GM21367 (cell line): ENCODE data around the gene AMDHD1.

Experiments
- ATAC-seq: cut with Tn5 transposase; IDR thresholded peaks from one replicate; pipeline ENCODE4 v1.9.1; 2021; ENCODE audit not compliant: unreplicated experiment

The AMDHD1 gene, protein sequence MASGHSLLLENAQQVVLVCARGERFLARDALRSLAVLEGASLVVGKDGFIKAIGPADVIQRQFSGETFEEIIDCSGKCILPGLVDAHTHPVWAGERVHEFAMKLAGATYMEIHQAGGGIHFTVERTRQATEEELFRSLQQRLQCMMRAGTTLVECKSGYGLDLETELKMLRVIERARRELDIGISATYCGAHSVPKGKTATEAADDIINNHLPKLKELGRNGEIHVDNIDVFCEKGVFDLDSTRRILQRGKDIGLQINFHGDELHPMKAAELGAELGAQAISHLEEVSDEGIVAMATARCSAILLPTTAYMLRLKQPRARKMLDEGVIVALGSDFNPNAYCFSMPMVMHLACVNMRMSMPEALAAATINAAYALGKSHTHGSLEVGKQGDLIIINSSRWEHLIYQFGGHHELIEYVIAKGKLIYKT

DNA sequence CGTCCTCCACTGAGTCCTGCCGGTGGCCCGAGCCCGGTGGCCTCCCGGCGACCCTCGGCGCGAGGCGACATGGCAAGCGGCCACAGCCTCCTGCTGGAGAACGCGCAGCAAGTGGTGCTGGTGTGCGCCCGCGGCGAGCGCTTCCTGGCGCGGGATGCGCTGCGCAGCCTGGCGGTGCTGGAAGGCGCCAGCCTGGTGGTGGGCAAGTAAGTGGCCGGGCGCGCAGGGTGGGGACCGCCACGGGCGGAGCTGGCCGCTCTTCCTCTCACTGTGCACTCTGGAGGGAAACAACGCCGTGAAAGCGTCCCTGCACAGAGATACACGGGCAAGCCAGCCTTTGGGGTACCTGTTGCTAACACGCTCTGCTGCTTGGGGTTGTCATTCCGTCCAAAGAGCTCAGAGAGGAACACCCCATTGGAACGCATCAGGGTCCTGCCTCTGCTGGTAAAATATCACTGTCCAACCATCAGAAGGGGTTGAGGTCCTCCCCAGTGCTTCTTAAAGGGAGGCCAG lies at the start of gene AMDHD1:
AMDHD1 (plus strand) TSS at position 2 of the 513 bp plus-strand sequence; CDS start at position 70, 68 bp downstream.
- peak; percentile 58 for ATAC-seq

DNA sequence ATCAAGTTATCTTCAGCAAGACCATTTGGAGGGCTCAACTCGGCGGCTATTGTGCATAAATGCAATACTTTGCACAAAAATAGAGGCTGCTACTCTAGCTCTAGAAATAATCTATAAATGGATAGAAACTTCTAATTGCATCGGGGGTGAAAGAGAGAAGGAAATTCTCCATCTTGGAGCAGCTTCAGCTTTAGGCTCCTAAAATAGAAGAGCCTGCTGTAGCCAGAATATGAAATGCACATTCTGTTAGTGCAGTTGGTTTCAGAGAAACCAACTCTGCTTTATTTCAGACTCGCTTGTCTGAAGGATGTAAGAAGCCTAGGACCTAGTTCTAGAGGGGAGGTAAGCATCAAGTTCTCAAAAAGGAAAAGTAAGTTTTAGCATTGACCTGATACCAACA lies 46.3 kb upstream of the AMDHD1 start:
- no peak for ATAC-seq

DNA sequence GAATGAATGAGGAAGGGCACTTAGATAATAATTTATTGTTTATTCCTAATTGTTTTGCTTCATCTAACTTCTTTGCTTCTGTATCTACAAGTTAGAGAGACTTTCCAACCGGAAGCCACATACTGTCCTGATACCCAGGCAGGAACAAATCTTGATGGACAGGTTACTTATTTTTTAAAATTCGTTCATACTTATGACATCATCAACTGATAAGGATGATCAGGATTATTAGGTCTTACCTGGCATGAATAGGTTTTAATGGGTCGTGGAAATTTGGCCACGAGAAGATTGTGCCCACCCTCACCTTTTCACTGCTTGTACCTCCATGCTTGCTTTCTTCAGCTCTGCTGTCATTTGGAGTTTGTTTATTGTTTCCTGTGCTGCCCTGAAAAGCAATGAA lies 45.0 kb upstream of the AMDHD1 start:
- ATAC-seq: no peak

DNA sequence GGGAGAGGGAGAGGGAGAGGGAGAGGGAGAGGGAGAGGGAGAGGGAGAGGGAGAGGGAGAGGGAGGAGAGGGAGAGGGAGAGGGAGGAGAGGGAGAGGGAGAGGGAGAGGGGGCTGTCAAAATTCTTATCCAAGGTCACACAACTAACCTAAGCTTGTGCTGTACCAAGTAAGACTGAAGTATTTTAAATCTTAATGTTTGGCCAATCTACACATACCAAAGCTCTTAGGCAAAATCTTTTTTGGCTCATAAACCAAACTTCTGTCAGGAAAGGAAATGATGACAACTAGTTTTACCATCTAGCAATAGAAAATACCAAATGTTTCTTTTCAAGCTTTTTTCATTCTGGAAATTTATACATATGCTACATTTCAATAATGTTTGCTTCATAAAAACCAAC lies 34.6 kb upstream of the AMDHD1 start:
- ATAC-seq: no peak

DNA sequence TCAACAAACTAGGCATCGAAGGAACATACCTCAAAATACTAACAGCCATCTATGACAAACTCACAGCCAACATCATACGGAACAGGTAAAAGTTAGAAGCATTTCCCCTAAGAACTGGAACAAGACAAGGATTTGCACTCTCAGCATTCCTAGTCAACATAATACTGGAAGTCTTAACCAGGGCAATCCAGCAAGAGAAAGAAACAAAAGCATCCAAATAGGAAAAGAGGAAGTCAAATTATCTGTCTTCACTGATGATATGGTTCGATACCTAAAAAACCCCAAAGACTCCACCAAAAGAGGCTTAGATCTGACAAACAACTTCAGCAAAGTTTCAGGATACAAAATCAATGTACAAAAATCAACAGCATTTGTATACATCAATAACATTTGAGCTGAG lies 33.3 kb upstream of the AMDHD1 start:
- no peak for ATAC-seq

DNA sequence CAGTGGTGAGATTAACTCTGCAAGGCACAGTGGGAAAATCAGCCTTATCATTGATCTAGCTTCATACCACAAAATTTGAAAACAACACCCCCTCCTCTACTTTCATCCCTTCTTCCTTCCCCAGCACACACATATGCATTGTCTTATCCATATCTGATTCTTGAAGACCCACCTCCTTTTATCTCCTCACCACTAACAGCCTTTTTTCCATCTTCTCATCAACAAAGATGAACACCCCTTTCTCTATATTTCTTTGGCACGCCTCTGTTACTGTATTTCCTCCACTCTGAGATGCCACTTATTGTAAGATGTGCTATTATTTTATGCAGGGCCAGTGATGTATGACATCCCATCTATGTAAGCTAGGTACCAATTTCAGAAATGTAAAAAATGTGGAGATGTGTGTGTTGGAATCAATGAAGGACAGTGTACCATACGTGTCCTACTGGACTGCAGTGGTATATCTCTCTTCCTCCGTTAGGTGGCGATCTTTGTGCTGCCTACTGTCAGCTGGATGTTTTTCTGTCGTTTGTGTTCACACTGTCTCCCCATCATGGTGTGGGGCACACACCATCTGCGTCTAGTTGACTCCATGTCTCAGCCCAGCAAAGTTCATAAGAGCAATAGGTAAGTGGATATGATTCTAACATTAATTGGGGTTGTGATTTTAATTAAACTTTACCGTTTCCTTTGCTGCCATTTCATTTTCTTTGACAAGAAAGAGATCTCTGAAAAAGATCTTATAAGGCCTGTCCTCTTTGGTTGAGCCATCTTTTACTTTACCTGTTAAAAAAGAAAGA lies 24.7 kb upstream of the AMDHD1 start:
- ATAC-seq: peak; percentile 85

DNA sequence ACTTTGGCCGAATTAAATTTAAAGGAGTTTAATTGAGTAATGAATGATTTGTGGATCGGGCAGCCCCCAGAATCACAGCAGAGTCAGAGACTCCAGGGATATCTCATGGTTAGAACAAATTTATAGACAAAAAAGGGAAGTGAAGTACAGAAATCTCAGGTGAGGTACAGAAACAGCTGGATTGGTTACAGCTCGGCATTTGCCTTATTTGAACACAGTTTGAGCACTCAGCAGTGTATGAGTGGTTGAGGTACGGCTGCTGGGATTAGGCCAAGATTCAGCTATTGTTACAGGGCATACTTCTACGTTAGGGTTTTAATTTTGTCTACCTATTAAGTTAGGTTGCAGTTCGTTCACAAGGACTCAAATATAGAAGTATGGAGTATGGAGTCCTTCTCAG lies 24.0 kb upstream of the AMDHD1 start:
- no peak for ATAC-seq

DNA sequence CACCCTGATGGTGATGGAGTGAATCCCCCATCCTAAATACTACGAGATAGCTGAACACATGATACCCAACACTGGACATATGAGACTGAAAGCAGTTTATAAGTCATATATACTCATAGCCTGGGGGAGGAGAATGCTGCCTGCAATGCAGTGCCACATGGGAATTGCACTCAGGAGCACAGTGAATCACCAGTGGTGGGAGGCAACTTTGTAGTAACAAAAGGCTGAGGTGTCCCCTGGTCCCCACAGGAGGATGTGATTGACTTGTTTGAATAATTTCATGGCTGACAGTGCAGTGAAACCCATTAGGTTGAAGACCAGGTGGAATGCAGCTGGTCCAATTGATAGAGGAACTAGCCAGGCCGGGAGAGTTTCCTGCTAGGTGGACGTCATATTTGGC lies 20.9 kb upstream of the AMDHD1 start:
- no peak for ATAC-seq

DNA sequence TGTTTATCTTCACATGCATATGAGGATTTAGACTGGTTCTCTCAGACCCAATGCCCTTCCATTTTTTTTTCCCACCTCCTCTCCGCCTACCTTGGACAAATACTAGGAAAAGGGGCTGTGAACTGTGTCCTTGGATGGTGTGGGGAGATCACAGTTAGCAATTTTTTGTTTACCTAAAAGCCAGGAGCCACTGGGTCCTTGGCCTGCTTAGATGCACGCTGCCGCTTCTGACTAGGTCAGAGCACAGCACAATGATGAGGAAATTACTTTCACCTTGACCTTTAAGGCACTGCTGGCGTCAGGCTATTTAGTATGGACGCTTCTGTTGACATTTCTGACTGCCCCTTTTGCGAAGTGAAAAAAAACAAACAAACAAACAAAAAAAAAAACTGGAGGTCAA lies 2.6 kb upstream of the AMDHD1 start:
- ATAC-seq: no peak

DNA sequence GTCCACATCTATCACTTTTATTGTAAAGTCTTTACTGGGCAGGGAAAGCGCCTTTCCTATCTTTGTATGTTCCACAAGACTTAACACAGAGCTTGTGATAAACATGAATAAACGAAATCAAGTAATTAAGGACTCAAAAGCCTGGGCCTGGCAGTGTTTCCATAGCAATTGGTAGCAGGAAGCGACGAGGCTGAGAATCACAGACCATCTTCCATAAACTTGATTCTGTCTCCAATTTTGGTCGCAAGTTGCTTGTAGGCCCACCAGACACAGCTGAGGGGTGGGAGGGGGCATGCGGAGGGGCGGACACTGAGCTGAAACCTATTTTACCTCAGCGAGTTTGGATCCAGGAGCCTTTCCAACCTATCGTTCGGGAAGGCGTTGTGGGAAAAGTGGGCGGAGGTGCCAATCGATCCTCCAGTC lies 1.0 kb upstream of the AMDHD1 start:
- ATAC-seq: no peak

DNA sequence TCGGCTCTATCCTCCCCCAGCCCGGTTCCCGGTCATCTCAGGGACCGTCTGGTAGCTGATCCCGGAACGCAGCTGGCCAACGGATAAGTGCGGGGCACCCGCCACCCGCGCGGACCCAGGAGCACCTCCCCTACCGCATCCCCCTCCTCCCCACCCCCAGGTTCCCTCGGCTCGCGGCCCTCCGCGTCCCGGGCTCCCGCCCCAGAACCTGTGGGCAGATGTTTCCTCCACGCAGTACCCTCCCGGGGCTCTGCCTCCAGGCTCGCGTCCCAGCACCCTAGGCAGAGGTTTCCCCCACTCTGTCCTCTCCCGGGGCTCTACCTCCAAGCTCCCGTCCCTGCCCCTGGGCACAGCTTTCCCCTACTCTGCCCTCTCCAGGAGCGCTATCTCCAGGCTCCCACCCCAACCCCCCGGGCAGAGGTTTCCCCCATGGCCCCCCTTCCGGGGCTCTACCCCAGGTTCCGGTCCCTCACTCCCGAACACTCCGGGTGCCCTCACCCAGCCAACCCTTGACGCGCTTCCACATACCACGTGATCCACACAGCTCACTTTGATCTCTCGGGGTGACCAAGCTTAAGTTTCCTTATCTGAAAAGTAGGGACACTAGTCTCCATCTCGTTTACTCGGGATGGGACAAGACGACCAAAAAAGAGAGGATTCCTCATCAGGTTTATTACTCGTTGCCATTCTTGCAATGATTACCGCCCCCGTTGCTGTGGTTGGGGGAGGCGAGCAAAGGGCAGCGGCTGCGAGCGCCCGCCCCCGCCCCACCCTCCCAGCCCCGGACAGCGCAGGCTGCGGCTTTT lies 404 bp upstream of the AMDHD1 start, which contains the start of gene CCDC38:
CCDC38 (minus strand) TSS at position 91 of the 806 bp plus-strand sequence. CDS start 6,105 bp downstream, outside the sequence.
- ATAC-seq: peak; percentile 96

DNA sequence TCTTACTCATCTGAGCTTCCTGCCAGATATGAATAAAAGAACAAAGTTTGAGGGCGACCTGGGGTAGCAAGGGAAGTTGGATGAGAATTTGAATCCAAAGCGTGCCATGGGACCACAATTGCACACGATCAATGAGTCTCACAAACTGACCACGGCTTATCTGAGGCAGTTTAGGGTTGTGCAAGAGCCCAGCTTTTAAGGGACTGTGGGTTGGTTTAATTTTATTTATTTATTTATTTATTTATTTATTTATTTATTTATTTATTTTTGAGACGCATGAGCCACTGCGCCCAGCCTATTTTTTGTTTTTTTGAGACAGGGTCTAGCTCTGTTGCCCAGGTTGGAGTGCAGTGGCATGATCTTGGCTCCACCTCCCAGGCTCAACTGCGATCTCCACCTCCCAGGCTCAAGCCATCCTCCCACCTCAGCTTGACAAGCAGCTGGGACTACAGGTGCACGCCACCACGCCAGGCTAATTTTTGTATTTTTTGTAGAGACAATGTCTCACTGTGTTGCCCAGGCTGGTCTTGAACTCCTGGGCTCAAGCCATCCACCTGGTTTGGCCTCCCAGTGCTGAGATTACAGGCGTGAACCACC lies 1.1 kb downstream of the AMDHD1 start:
- no peak for ATAC-seq

DNA sequence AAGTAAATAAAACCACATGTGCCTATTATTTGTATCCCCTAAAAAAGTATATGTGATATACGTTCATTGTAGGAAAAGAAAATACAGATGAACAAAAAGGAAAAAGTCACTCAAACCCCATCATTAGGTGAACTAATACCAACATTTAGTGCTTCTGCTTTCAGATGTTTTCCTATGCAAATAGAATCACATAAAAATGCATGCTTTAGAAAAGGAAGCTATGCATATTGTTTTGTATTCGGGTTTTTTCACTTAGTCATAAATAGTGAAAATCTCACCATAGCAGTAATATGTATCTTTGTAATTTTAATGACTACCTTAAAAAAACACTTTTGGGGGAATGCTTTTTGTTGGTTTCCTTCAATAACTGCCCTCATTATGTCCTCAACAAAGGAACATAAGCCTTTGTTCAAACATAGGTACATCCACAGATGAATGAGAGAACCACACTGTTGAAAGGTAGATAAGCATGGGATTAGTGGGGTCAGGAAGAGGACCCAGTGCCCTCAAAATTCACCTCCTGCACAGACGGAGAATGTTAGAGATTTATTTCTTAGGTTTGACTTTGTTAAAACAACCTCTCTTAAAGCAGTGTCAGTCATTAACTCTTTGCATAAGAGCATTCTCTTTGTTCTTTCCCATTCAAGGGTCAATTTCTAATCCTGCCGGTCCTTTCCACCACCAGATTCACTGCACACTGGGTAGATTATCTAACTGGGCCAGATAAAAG lies 6.5 kb downstream of the AMDHD1 start:
- no peak for ATAC-seq

DNA sequence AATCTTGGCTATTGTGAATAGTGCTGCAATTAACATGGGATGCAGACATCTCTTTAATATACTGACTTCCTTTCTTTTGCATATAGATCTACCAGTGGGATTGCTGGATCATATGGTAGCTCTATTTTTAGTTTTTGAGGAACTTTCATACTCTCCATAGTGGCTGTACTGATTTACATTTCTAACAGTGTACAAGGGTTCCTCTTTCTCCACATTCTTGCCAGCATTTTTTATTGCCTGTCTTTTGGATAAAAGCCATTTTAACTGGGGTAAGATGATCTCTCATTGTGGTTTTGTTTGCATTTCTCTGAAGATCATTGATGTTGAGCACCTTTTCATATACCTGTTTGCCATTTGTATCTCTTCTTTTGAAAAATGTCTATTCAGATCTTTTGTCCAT lies 8.4 kb downstream of the AMDHD1 start:
- ATAC-seq: no peak

DNA sequence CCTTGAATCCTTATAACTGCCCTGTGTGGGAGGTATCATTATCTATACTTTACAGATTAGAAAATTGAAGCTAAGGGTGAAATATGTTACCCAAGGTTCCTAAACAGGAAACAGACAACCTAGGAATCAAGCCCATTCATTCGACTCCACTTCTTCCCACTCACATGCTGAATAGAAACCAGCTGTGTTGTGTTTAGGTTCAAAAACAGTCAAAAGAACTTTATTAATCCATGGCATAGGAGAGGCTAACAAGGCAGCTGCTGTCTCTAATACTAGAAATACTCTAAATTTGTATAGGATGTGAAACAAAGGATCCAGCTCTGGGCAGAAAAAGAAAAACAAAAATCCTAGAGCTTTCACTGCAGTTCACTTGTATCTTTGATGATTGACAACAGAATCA lies 9.9 kb downstream of the AMDHD1 start:
- ATAC-seq: no peak

DNA sequence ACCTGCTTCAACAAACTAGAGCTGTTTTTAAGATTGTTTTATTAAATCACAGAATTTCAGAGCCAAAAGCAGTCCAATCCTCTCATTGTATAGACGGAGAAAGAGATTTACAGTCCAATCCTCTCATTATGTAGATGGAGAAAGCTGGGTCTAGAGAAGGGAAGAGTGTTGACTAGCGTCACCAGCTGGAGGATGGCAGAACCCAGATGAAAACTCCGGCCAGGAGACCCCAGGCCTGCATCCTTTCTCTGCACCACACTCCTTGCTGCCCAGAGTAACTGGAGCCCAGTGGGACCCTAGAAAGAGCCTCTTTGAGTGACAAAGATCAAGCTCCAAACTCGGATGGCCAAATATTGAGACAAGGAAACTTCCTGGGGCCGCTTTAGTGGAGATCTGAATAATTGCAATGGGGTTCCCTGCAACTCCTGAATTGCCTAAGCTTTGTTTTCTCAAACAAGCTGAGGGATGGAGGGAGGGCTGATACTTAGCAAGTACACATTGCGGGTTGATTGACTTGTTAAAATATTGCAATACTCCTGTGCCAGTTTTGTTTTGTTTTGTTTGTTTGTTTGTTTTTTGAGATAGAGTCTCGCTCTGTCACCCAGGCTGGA lies 12.5 kb downstream of the AMDHD1 start:
- ATAC-seq: no peak

DNA sequence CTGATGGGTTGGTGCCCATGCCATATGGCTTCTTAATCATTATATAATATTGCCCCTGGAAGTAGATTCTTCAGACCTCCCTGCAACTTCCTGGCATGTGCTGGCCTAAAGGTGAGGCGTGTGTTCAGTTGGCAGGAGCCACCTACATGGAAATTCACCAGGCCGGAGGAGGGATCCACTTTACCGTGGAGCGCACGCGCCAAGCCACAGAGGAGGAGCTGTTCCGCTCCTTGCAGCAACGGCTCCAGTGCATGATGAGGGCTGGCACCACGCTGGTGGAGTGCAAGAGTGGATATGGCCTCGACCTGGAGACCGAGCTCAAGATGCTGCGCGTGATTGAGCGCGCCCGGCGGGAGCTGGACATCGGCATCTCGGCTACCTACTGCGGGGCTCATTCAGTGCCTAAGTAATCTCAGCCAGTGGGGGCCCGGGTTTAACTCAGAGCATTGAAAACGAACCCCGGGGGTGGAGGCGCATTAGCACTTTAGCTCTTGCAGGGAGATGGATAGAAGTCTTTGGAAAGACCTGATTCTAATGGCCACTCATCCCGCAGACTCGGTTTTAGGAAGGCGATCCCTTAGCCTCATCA lies 13.5 kb downstream of the AMDHD1 start:
- no peak for ATAC-seq

DNA sequence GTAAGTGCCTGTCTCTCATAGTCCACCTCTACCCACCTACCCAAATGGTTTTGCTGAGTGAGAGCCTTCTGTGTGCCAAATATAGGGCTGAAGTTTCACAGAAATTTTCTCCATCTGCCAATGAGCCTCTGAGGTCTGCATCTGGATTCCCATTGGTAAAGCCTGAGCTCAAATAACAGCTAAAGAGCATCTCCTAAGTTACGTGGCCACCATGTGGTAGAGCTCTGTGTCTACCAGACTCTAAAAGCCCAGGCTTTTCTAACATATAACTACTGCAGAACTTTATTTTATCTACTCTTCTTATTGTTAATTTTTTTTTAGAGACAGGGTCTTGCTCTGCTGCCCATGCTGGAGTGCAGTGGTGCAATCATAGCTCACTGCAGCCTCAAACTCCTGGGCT lies 16.0 kb downstream of the AMDHD1 start:
- ATAC-seq: no peak

DNA sequence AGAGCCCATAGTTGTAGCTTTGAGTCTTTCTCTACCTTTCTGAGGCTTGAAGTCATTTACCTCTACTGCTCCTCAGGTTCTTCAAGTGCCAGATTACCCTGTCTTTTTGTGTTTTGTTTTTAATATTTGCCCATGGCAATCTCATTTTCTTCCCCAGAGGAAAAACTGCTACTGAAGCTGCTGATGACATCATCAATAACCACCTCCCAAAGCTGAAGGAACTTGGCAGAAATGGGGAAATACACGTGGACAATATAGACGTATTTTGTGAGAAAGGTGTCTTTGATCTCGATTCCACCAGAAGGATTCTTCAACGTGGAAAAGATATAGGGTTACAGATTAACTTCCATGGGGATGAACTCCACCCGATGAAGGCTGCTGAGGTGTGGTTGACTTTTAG lies 17.1 kb downstream of the AMDHD1 start:
- ATAC-seq: no peak
